ENCODE data around the gene RFT1. TPM values are rescaled to one million over a fixed set of nuclear protein-coding genes. Genes with fewer than 3 reads are reported as not detected.

The RFT1 gene
- total RNA-seq, 1 donor from 2014 or later = 19.2 TPM

- no peaks in the 10 kb centered on the region for H3K36me3 ChIP-seq (ENCODE audit: insufficient read depth, low read length)
- Mint-ChIP-seq H3K36me3 (ENCODE audit: low read depth, unreplicated experiment) (peaks cover 13% of the 10 kb centered on the region), H3K27ac (ENCODE audit: unreplicated experiment) (no peak overlapping the region), H3K9me3 (ENCODE audit: unreplicated experiment) (no peaks in the 10 kb centered on the region), H3K4me1 (ENCODE audit: low read depth, unreplicated experiment) (peaks cover 7% of the 10 kb centered on the region), H3K4me3 (ENCODE audit: unreplicated experiment) (no peak overlapping the region), H3K27me3 (ENCODE audit: low read depth, unreplicated experiment) (no peaks in the 10 kb centered on the region)
- H3K9me3 ChIP-seq (ENCODE audit: insufficient read depth, low read depth, low read length) = no peaks in the 10 kb centered on the region
- peaks cover 2% of the 10 kb centered on the region for H3K4me1 ChIP-seq (ENCODE audit: insufficient read depth, low read length)
- DNase-seq (ENCODE audit: low read depth) (no peak), FAIRE-seq (no peak)
- no peak for TF ChIP-seq CTCF (IDR thresholded peaks at IDR 0.05; ENCODE audit: insufficient read depth, low read depth, low read length)
- no peaks in the 10 kb centered on the region for H3K27me3 ChIP-seq (ENCODE audit: insufficient read depth, low read length)
- H4K20me1 ChIP-seq (ENCODE audit: insufficient read depth, low read length) = peaks cover 28% of the 10 kb centered on the region
- peaks cover 5% of the 10 kb centered on the region for H3K79me2 ChIP-seq (ENCODE audit: insufficient read depth, low read length)
- no peak overlapping the region for H3K4me2 ChIP-seq (ENCODE audit: low read length)
- no peak overlapping the region for H3K9ac ChIP-seq (ENCODE audit: low read length)
- no peak overlapping the region for H2AFZ ChIP-seq (ENCODE audit: low read depth, low read length)
- no peak overlapping the region for H3K4me3 ChIP-seq (ENCODE audit: insufficient read depth, low read depth, low read length)
- no peak overlapping the region for H3K27ac ChIP-seq (ENCODE audit: low read depth, low read length)
Observed at GRCh38 chr3:53178246-53178645, 48.0 kb upstream of the RFT1 start.

GRCh38 chr3:53175613-53176540 is 45.6 kb upstream of the RFT1 start:
- Mint-ChIP-seq H3K27ac (ENCODE audit: unreplicated experiment) (no peak overlapping the region), H3K9me3 (ENCODE audit: unreplicated experiment) (no peaks in the 10 kb centered on the region), H3K4me3 (ENCODE audit: unreplicated experiment) (no peak overlapping the region), H3K27me3 (ENCODE audit: low read depth, unreplicated experiment) (no peaks in the 10 kb centered on the region), H3K4me1 (ENCODE audit: low read depth, unreplicated experiment) (peaks cover 14% of the 10 kb centered on the region), H3K36me3 (ENCODE audit: low read depth, unreplicated experiment) (peaks cover 12% of the 10 kb centered on the region)
- Histone ChIP-seq H4K20me1 (ENCODE audit: insufficient read depth, low read length) (peaks cover 43% of the 10 kb centered on the region), H3K9me3 (ENCODE audit: insufficient read depth, low read depth, low read length) (no peaks in the 10 kb centered on the region), H3K4me1 (ENCODE audit: insufficient read depth, low read length) (peaks cover 2% of the 10 kb centered on the region), H3K36me3 (ENCODE audit: insufficient read depth, low read length) (no peaks in the 10 kb centered on the region), H3K4me3 (ENCODE audit: insufficient read depth, low read depth, low read length) (no peak overlapping the region), H3K79me2 (ENCODE audit: insufficient read depth, low read length) (peaks cover 8% of the 10 kb centered on the region), H3K9ac (ENCODE audit: low read length) (no peak overlapping the region), H2AFZ (ENCODE audit: low read depth, low read length) (no peak overlapping the region), H3K4me2 (ENCODE audit: low read length) (no peak overlapping the region), H3K27ac (ENCODE audit: low read depth, low read length) (no peak overlapping the region), H3K27me3 (ENCODE audit: insufficient read depth, low read length) (no peaks in the 10 kb centered on the region)
- DNase-seq (ENCODE audit: low read depth) (no peak), FAIRE-seq (no peak)
- TF ChIP-seq CTCF (IDR thresholded peaks at IDR 0.05; ENCODE audit: insufficient read depth, low read depth, low read length) (no peak), EZH2 (IDR thresholded peaks at IDR 0.05; ENCODE audit: insufficient read depth, low read length) (no peak)
